HG02678 (cell line): ENCODE measurements around the gene CSPG4.

Experiments used
- ATAC-seq: cut with Tn5 transposase; IDR thresholded peaks from one replicate; pipeline ENCODE4 v1.9.1; 2021; ENCODE audit warnings: mild to moderate bottlenecking, moderate library complexity; ENCODE audit not compliant: unreplicated experiment

The CSPG4 gene

DNA sequence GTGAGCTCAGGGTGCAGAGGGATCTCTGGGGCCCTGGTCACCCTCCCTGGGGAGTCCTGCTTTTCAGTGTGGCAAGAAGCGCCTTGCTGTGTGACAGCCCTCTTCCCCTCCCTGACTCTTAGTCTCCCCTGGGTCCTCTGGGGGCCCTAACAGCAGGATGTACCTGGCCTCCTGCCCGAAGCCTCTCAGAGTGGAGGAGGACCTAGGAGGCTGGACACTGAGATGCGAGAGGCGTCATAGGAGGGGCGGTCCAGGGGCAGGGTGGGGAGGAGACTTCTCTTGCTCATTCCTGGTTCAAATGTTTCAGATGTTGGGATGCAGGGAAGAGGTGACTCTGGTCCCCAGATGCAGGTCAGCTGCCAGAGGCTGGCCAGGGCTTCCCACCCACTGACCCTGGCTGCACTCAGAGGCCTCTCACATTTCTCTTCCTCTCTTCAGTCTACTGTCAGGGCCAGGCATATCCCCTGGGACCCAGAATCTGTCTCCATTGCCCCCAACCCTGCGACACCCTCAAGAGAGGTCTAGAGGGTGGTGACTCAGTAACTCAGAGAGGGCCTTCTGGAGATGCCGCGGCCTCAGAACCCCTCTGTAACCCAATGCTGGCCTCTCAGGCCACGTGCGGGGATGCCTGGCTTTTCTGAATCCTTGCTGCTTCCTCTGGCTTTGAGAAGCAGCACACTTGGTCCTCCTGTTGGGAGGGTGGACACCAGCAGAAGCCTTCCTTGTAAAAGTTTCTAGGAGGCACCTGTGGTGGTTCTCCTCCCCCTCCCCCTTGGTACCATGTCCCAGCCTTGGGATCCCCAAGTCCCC, 39.0 kb downstream of the CSPG4 start:
- no peak for ATAC-seq

DNA sequence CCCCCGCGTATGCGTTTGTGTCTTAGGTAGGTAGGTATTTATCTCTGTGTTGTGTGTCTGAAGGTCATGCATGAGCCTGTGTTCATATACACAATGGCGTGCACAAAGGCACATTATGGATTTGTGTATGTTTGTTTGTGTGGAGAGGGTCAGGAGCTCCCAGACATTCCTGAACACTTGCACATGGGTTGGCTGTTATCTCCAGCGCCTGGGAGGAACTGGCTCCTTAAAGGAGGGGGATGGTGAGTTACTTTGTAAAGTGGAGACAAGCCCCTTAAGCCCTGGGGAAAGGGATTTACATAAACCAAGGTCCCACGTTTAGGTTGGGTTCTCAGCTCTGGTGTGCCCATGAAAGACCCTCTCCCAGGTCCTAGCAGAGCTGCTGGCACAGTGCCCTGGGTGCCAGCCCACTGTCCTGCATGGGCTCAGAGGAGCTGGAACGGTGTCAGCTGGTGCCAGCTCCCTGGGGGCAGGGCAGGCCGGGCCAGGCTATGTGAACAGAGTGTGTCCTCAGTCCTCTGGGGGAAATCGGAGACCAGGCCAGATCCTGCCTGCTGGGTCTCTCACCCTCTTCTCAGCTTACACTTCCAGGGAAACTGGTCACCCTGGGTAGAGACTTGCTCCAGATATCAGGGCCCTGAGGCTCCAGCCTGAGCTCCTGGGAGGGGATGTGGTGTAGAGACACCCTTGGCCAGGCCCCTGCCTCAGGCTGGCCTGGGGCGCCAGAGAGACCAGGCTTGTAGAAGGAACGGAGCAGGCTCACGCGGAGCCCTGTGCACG, 39.8 kb downstream of the CSPG4 start:
- ATAC-seq: no peak

DNA sequence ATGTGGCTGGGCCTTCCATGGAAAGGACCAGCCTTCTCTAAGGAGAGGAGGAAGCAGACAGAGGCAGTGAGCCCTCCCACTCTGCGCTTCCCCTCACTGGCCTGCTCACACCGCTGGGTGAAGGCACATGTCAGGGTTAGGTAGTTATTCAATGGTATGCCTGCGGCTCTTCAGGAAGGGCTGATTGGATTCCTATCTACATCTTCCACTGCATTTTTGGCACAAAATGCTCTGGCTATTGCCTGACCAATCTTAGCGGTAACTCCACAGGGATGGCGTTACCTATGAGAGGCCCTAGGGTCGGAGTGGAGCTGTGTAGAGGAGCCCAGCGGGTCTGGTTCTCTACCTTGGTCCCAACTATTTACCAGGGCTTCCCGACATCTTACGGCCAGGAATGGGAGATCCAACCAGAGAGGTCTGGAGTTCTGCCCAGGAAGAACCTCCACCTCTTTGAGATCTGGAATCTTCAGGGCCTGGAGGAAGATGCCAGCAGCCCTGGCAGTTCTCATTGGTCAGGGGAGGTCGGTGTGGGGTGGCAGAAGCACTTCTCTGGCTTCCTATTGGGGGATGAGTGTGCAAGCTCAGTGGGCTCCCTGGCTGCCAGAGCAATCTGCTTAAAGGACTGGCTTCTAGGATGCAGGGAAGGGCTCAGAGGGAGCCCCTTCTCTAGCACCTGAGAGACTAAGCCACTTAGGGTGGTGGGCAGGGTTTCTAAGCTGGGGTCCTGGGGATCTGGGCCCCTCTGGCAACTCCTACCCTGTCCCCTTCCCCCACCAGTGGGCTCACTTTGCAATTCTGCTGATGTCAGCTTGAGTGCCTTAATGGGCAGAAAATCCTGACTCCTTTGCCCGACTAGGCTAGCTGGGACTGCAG, 40.7 kb downstream of the CSPG4 start:
- no peak for ATAC-seq

DNA sequence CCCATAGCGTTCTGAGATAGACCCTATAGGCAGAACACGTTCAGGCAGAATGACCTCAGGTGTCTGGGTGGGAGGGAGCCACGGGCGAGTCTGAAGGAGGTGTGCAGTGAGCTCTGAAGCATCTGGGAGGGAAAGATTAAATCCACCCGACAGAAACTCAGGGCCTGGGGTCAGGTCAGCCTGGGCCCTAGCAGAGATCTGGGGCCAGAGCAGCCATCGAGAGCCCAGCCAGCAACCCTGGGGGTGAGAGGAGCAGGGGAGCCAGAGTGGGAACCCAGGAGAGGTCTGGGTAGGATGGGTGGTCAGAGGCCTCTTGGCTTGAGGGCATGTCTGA, 42.8 kb downstream of the CSPG4 start:
- ATAC-seq: no peak

DNA sequence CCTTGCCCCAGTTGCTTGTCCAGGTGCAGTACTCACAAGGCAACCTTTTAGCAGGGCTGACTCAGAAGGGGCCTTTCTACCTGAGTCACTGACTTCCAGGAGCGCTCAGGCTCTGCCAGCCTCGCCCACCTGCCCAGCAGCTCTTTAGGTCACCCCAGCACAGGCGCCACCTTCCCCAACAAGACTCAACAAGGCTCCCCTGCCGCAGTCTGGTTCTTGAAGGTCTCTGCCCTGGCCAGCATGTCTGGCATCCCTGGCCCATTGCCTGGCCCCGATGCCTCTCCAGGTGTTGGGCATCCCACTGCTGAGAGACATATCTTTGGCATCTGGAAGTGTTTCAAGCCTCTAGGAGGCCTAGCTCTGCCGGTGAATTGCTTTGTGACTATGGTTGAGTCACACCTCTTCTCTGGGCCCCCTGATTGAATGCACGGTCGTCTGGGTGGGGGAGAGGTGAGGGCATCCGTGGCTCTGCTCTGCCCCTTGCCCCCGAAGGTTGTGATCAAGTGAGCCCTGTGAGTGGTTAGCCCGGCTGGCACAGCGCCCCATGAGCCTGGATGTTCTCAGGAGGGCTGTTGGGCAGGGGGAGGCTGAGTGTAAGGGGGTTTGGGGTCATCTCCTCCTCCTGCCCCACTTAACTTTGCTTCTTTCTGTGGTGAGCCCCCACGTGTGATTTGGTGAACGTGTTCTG, 43.3 kb downstream of the CSPG4 start:
- ATAC-seq: no peak

DNA sequence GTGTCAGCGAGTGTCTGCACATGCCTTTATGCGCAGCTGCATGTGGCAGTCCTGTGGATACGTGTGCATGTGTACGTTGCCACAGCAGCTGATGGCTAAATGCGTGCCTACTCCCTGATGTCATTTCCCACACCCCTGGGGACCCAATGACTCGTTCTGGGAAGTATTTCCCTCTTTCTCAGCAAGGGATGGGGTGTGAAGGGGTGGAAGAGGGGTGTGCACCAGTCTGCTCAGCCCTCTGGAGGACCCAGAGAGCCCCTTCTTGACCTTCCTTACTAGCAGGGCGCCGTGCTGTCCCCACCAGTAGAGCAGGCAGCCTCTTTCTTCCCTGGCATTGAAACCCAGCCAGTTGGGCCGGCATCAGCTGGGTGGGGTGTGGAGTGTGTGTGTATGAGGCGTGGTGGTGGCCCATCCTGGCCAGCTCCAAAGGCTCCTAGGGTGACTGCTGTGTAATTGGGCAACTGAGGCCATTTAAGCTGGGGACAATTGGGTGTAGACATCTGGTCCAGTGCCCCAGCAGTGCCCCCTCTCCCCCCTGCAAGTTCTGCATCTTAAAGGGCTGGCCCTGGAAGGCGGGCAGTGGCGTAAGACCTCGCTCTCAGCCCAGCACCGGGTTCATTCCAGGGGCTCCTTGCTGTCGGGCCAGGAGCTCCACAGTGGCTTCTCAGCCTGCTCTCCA, 45.7 kb downstream of the CSPG4 start:
- ATAC-seq: no peak

DNA sequence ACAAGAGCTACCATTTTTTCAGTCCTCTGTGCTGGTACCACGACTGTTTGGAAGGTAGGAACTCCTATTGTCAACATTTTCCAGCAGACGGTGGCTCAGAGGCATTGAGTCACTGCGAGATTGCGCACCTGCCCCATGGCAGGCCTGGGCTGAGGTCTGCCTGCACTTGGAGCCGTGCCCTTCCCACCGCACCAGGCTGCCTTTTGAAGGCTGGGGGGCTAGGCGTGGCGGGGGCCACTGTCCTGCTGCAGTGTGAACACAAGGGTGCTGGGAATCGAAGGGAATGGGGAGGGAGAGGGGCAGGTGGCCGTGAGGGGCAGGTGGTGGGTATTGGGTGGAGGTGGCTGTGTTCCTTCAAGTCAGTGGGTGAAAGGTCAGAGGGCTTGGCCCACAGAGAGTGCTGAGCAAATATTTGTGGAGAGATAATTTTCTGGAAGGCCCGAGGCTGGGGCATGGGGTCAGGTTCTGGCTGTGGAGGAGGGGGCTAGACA, 48.7 kb downstream of the CSPG4 start:
- no peak for ATAC-seq

DNA sequence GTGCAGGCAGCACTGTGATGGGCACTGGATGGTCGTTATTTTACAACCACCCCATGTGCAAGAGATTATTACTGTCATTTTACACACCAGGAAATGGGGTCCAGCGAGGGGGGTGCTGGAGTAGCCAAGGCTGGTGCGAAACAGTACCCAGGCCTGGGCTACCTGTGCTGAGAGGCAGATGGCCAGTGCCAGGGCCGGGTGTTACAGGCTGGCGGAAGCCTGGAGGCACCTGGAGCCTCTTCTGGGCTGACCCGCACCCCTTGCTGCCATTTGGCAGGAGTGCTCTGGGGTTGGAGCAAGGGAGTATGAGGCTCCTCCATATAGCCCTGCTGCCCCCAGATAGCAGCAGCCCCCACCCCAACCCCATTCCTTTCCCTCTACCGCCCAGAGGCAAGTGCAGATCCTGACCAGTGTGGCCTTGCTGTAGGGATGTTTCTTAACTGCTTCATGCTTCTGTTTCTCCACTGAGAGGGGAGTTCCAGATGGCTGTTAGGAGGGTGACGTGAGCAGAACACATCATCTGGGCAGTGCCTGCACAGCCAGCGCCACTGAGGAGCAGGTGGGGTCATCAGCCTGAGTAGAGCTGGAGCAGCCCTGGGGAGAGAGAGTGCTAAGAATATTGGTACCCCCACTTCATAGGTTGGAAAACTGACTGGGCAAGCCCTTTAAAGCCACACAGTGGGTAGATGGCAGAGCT, 49.7 kb downstream of the CSPG4 start:
- ATAC-seq: no peak

DNA sequence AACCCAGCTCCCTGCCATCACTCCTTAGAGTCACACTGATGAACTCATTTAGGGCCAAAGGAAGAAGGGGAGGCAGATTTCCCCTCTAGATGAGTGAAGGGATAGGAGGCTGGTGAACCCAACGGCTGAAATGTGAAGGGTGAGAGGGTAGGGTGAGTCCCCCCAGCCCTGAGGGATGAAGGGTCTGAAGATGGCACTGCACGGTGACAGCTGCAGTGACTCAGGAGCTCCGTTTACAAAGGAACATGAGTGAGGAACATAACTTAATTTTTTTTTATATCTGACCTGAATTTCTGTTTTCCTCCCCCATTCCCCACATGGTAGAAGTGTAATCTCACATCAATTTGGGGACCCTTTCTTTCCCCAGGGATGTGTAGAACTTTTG, 50.9 kb downstream of the CSPG4 start:
- no peak for ATAC-seq

DNA sequence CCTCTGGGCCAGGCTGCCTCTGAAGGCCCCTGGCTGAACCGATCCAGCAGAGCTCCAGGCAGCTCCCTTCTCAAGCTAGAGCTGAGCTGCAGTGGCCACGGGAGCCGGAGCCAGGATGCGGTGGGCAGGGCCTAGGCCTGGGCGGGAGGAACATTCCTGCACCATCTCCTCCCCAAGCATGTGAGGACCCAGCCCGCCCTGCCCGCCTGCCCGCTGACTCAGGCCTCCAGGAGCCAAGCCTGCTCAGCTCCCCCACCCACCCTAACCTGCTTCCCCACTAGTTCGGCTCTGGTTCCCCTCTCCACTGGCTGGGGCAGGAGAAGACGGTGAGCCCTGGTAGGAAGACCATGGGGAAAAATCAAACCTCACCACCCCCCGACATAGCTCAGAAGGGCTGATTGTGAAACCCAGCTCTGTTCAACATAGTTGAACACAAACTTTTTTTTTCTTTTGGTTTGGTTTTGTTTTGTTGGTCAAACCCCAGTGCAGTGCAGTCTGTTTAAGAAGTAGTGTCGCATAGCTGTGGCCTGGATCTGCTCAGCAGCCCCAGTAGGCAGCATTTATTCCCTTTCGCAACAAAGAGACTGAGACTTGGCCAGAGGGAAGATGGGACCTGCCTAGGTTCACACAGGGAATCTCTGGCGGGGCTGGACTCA, 51.4 kb downstream of the CSPG4 start:
- ATAC-seq: no peak

DNA sequence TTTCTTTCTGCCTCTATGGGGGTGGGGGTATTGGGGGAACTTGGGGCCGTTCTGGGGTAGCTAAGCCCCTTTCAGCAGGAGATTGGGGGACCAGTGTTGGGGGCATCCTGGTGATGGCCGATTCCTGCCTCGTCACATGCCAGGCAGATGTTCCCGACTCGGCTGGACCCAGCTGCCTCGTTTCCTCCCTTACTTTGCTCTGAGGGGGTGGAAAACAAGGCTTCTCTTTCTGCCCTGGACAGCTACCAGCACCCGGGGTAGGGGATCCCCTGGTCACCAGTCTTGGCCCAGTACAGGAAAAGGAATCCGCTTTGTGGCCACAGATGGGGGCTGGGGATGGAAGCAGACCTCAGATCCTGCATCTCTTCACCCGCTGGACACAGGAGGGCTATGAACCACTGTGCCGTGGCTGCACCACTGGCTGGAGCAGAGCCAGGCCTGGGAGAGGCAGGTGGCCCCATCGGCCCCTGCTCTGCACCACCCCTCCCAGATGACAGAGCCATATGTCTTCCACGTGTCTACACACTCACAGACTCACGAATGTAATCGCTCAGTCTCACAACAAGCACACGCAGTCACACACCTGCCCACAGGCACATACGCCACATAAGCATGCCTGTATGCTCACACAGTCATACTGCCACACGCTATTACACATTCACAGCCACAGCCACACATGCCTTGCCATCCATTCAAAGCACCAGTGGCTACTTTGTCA, 52.6 kb downstream of the CSPG4 start:
- ATAC-seq: no peak

DNA sequence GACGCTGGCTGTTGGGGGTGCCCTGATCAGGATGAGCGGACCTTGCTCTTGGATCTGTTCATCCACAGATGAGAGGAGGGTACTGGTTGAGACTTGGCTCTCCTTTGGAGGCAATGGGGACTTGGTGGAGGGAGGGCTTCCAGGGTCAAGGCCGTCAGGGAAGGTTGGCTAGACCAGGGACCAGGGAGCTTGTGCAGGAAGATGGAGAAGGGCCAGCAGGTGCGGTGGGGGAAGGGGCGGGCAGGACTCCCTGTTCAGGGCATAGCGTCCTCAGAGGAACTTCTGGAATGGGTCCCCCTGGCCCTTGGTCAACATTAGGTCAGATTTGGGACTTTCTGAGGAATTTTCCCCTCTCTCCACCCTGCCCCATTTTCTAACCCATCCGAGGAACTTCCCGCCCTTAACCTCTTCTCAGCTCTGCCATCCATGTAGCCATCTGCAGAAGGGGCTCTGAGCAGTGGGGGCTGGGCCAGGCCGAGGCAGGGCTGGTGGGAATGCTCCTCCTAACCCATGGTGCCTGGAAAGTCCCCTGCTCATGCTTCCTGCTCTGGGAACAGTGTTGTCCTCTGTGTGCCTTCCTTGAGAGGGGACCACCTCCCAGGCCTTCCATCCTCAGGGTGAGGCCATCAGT, 53.4 kb downstream of the CSPG4 start:
- ATAC-seq: no peak

DNA sequence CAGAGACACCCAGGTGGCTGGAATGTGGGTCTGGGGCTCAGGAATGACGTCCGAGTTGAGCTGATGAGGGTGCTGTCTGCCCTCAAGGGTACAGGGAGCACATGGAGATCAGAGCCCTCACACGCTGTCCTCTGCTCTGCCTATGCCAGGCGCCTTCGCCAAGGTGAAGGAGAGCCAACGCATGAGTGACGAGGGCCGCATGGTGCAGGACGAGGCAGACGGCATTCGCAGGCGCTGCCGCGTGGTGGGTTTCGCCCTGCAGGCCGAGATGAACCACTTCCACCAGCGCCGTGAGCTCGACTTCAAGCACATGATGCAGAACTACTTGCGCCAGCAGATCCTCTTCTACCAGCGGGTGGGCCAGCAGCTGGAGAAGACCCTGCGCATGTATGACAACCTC, 55.8 kb downstream of the CSPG4 start:
- ATAC-seq: no peak

DNA sequence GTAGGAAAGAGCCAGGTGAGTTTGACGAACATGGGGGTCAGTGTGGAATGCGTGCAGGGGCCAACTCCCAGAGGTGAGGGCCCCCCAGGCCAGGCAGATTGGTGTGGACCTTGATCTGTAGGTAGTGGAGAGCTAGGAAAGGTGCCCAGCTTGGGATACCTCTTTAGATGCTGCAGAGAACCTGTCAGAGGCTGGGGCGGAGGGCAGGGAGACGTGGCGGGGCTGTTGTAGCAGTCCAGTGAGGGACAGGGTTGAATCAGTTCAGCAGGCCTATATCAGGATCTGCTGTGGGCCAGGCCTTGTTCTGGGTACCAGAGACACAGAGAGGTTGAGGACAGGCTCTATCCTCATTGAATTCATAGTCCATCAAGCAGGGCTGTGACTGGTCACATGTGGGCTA, 56.3 kb downstream of the CSPG4 start:
- ATAC-seq: no peak

DNA sequence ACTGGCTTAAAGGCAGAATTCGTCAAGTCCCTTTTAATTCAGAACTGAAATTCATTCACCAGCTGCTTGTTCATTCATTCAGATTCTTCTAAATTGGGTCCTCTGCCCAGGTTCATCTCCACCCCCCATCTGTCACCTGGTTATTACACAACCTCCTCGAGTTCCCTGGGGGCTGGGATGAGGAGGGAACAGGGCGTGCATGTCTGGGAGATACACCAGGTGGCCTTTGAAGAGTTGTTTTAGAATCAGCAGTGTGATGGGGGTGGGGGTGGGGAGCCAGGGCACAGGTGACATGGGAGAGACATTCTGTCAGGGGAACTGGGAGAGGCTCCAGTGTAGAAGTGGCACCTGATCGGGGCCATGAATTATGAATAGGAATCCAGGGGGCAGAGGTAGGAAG, 56.7 kb downstream of the CSPG4 start:
- ATAC-seq: no peak

DNA sequence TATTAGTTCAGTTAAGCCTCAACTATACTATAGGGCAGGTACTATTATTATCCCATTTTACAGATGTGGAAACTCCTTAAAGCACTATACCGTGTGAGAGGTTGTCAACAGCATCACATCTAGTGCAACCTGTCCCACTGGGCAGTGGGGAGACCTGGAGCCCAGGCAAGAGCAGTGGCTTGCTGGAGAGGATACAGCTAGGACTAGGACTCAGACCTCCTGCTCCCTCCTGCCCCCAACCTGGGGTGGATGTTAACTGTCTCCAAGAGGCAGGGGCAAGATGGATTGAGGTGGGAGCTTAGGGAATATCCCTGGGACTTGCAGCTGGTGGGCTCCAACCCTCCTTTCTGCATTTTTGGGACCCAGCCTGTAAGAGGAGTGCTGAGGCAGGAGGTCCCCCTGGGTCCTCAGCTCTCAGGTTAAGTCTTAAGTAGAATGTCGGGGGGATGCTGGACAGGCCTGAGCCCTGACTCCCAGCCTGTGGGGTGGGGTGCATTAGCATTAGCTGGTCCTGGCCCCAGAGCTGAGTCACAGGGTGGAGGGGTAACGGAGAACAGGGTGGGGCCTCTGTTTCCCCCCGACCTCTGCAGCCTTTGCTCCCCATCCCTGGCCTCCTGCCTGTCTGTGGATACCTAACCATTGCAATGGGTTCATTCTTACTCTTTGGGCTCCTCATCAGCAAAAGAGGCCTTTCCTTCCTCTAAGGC, 58.3 kb downstream of the CSPG4 start:
- ATAC-seq: no peak

DNA sequence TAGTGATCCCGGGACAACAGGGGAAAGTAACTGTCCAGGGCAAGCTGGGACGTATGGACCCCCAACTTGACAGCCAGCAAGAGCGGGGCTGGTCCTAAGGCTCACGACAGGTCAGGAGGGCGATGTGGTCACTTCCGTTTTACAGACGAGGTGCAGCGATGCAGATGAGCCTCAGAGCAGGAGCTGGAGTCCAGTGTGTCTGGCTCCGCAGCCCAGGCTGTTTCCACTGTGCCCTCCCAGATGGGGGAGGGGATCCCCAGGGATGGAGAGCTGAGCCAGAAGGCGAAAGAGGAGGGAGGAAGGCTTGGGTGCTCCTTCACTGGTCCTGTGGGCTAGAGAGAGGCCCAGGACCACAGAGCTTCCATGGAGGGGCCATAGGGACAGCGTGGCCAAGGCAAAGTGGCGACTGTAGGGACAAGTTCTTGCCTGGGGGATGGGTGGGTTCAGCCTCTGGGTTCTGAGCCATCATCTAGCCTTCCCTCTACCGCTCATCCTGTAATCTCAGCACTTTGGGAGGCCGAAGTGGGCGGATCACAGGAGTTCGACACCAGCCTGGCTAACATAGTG, 59.2 kb downstream of the CSPG4 start:
- no peak for ATAC-seq
